Measurements from ENCODE around the gene RRP12. TPM values are rescaled to one million over a fixed set of nuclear protein-coding genes. Genes with fewer than 3 reads are reported as not detected.

RRP12 gene
- total RNA-seq, 1 donor from 2014 or later: 42.1 TPM

DNA sequence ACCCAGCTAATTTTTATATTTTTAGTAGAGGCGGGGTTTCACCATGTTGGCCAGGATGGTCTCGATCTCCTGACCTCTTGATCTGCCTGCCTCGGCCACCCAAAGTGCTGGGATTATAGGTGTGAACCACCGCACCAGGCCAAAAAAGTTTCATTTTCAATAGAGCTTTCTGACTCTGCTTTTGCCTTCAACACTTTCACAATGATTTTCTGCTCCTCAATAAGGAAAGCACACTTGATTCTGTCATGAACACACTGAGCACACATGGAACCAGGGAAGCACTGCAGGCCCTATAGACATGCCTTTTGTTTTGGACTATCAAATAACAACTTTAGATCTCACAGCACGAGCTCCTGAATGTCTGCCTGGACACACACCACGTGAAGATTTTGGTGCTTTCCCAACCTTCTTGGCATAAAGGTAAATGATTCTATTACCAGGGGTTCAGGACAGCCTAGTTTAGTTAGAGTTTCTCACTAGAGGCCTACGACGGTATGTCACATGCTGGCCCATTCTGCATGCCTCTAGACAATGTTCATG, 8.0 kb downstream of the RRP12 start:
- H3K9me3 Mint-ChIP-seq: no peaks in the 10 kb centered on the region
- TF ChIP-seq, protein P1, sequence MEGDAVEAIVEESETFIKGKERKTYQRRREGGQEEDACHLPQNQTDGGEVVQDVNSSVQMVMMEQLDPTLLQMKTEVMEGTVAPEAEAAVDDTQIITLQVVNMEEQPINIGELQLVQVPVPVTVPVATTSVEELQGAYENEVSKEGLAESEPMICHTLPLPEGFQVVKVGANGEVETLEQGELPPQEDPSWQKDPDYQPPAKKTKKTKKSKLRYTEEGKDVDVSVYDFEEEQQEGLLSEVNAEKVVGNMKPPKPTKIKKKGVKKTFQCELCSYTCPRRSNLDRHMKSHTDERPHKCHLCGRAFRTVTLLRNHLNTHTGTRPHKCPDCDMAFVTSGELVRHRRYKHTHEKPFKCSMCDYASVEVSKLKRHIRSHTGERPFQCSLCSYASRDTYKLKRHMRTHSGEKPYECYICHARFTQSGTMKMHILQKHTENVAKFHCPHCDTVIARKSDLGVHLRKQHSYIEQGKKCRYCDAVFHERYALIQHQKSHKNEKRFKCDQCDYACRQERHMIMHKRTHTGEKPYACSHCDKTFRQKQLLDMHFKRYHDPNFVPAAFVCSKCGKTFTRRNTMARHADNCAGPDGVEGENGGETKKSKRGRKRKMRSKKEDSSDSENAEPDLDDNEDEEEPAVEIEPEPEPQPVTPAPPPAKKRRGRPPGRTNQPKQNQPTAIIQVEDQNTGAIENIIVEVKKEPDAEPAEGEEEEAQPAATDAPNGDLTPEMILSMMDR (conservative IDR thresholded peaks at IDR 0.05): no peak
- H3K4me1 Mint-ChIP-seq: no peaks in the 10 kb centered on the region
- H3K27ac Mint-ChIP-seq (ENCODE audit: unreplicated experiment): no peak overlapping the region
- H3K36me3 Mint-ChIP-seq (ENCODE audit: low read depth): peaks cover 11% of the 10 kb centered on the region
- no peaks in the 10 kb centered on the region for H3K27me3 Mint-ChIP-seq (ENCODE audit: low read depth)
- no peak for DNase-seq (ENCODE audit: low read depth, low spot score)
- H3K4me3 Mint-ChIP-seq: no peak overlapping the region

DNA sequence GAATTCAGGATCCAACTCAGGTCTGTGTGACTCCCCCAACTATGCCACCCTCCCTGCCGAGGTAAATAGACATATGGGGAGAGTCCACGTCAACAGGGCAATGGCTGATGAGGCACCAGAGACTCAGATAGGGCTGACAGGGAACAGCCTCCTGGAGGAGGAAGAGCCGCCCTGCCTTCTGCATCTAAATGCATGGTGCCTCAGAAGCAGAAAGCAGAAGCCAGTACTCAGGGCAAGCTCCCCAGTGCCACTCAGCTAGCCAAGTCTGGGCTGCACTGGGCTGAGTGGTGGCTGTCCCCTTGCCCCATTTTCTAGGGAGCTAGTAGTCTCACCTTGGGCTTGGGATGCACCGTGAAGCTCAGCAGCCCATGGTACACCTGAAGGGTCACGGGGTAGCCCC, 11.0 kb downstream of the RRP12 start:
- Mint-ChIP-seq H3K27me3 (ENCODE audit: low read depth) (no peaks in the 10 kb centered on the region), H3K4me3 (no peak overlapping the region), H3K27ac (ENCODE audit: unreplicated experiment) (no peak overlapping the region), H3K4me1 (no peaks in the 10 kb centered on the region), H3K9me3 (no peaks in the 10 kb centered on the region), H3K36me3 (ENCODE audit: low read depth) (peaks cover 9% of the 10 kb centered on the region)
- DNase-seq (ENCODE audit: low read depth, low spot score): no peak
- TF ChIP-seq, protein P1 (conservative IDR thresholded peaks at IDR 0.05): no peak

DNA sequence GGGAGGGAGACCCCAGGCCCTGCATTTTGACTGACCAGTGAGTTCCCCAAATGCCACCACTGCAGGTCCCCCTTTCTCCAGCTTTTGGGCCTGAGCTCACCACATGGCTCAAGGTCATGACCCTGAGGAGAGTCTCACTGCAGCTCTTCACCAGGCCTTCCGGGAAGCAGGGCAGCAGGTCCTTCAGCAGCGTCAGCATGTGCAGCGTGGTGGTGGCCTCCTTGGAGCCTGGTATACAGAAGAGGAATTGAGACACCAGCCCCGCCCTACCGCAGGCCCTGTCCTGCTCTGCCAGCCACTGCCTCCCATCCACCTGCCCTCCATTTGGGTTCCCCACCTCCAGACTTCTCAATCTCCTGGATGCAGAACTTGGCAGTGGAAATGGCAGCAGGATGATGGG, 13.0 kb downstream of the RRP12 start:
- TF ChIP-seq, protein P1 (conservative IDR thresholded peaks at IDR 0.05): no peak
- no peaks in the 10 kb centered on the region for H3K4me1 Mint-ChIP-seq
- no peak overlapping the region for H3K27ac Mint-ChIP-seq (ENCODE audit: unreplicated experiment)
- no peak for DNase-seq (ENCODE audit: low read depth, low spot score)
- H3K27me3 Mint-ChIP-seq (ENCODE audit: low read depth): no peaks in the 10 kb centered on the region
- peaks cover 5% of the 10 kb centered on the region for H3K36me3 Mint-ChIP-seq (ENCODE audit: low read depth)
- H3K9me3 Mint-ChIP-seq: no peaks in the 10 kb centered on the region
- no peak overlapping the region for H3K4me3 Mint-ChIP-seq

DNA sequence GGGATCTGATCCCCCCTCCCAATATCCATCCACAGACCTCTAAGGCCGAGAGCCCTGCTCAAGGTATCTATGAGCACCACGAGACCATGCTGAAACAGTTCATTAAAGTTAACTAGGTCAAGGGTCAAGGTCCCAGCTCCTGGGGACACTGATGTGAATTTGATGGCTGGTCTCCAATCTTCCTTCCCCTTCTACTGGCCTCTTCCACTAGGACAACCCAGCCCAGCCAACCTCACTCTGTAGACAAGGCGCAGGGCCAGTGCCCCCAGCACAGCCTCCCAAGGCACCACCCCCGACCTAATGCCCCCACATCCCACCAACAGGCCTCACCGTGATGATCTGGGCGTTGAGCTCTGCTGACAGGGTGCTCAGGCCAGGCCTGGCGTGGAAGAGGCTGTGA, 15.6 kb downstream of the RRP12 start:
- no peaks in the 10 kb centered on the region for H3K4me1 Mint-ChIP-seq
- H3K4me3 Mint-ChIP-seq: no peak overlapping the region
- H3K9me3 Mint-ChIP-seq: no peaks in the 10 kb centered on the region
- TF ChIP-seq, protein P1 (conservative IDR thresholded peaks at IDR 0.05): no peak
- H3K27ac Mint-ChIP-seq (ENCODE audit: unreplicated experiment): no peak overlapping the region
- no peak for DNase-seq (ENCODE audit: low read depth, low spot score)
- no peaks in the 10 kb centered on the region for H3K27me3 Mint-ChIP-seq (ENCODE audit: low read depth)
- peaks cover 5% of the 10 kb centered on the region for H3K36me3 Mint-ChIP-seq (ENCODE audit: low read depth)

DNA sequence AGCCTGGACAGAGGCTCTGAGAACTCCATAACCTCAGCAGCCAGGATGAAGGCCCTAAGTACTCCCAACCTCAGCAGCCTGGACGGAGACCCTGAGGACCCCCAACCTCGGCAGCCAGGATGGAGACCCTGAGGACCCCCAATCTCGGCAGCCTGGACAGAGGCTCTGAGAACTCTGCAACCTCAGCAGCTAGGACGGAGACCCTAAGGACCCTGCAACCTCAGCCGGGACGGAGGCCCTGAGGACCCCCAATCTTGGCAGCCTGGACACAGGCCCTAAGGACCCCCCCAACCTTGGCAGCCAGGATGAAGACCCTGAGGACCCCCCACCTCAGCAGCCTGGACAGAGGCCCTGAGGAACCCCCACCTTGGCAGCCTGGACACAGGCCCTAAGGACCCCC, 16.5 kb downstream of the RRP12 start:
- TF ChIP-seq, protein P1 (conservative IDR thresholded peaks at IDR 0.05): no peak
- Mint-ChIP-seq H3K9me3 (no peaks in the 10 kb centered on the region), H3K36me3 (ENCODE audit: low read depth) (peaks cover 5% of the 10 kb centered on the region), H3K4me1 (no peaks in the 10 kb centered on the region), H3K27me3 (ENCODE audit: low read depth) (no peaks in the 10 kb centered on the region), H3K4me3 (no peak overlapping the region), H3K27ac (ENCODE audit: unreplicated experiment) (no peak overlapping the region)
- DNase-seq (ENCODE audit: low read depth, low spot score): no peak
